Activated naive CD8-positive, alpha-beta T cell treated with anti-CD3 and anti-CD28 coated beads, Interleukin-2, amount 50 U/mL, for 16 hours (primary cell): ENCODE measurements around the gene OR14A16.

Experiments used
- DNase-seq: peaks from one replicate; pipeline ENCODE4 v3.0.0-alpha.2; 2020; ENCODE audit warnings: low read depth, low spot score

OR14A16 gene

GRCh38 chr1:247769603-247770002, 54.3 kb downstream of the OR14A16 start:
- no peak for DNase-seq
